GM19438 (cell line): ENCODE data around the gene TMX1.
"Not testable (repeated sequence)": the region's sequence is repeated elsewhere in the genome, so short reads cannot be mapped to it uniquely, and the experiment has no call there.

Experiments
- ATAC-seq: cut with Tn5 transposase; IDR thresholded peaks from one replicate; pipeline ENCODE4 v1.9.1; 2021; ENCODE audit warnings: low read depth; ENCODE audit not compliant: unreplicated experiment

The TMX1 gene, protein sequence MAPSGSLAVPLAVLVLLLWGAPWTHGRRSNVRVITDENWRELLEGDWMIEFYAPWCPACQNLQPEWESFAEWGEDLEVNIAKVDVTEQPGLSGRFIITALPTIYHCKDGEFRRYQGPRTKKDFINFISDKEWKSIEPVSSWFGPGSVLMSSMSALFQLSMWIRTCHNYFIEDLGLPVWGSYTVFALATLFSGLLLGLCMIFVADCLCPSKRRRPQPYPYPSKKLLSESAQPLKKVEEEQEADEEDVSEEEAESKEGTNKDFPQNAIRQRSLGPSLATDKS

GRCh38 chr14:51239813-51240803 lies at the start of gene TMX1:
TSS of gene TMX1 (plus strand) at chr14:51240247. CDS start at chr14:51240293, 46 bp downstream.
- ATAC-seq: peak; percentile 82

DNA sequence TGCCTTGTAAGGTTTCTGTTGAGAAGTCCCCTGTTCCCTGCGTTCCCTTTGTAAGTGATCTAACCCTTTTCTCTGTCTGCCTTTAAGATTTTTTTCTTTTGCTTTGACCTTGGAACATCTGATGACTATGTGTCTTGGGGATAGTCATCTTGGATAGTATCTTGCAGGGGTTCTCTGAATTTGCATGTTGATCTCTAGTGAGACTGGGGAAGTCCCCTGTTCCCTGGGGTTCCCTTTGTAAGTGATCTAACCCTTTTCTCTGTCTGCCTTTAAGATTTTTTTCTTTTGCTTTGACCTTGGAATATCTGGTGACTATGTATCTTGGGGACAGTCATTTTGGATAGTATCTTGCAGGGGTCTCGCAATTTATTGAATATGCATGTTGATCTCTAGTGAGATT lies 38.2 kb upstream of the TMX1 start:
- no peak for ATAC-seq

- ATAC-seq: peak; percentile 53
Observed at GRCh38 chr14:51202914-51203665, 37.0 kb upstream of the TMX1 start.

- no peak for ATAC-seq
Observed at GRCh38 chr14:51203881-51204280, 36.2 kb upstream of the TMX1 start.

- no peak for ATAC-seq
Observed at GRCh38 chr14:51205486-51205885, 34.6 kb upstream of the TMX1 start.

DNA sequence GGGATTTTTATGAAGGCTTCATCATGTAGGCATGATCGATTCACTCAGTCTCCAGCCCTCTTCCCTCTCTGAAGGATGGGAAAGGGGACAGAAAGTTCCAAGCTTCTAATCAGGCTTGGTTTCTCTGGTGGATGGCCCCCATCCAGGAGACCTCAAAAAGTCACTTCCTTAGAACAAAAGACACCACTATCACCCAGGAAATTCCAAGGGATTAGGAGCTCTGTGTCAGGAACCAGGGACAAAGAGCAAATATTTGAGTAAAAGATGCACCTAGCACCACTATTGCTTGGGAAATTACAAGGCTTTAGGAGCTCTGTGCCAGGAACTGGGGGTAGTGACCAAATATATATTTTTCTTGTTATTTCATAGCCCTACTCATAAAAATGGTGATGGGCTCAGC lies 33.6 kb upstream of the TMX1 start:
- no peak for ATAC-seq

- no peak for ATAC-seq
Observed at GRCh38 chr14:51207621-51208020, 32.4 kb upstream of the TMX1 start.

- no peak for ATAC-seq
Observed at GRCh38 chr14:51208982-51209381, 31.1 kb upstream of the TMX1 start.

- no peak for ATAC-seq
Observed at GRCh38 chr14:51209457-51209856, 30.6 kb upstream of the TMX1 start.

DNA sequence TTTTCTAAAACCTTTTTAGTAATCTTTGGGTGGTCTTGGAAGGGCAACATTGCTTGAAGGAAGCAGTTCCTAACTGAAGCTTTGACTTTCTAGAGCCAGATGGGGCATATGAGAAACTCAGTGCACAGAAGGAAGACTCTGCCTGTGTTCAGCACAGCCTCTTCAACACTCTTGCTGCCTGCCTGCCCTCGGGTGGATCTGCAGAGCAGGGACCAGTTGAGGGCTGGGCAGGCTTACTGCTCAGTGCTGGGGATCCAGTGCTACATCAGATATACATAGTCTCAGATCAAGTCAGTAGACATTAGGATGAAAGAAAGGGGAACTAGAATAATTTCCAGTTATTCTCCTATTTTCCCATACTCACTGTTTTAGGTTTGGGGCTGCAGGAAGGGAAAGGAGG lies 29.5 kb upstream of the TMX1 start:
- no peak for ATAC-seq

- no peak for ATAC-seq
Observed at GRCh38 chr14:51211149-51211548, 28.9 kb upstream of the TMX1 start.

DNA sequence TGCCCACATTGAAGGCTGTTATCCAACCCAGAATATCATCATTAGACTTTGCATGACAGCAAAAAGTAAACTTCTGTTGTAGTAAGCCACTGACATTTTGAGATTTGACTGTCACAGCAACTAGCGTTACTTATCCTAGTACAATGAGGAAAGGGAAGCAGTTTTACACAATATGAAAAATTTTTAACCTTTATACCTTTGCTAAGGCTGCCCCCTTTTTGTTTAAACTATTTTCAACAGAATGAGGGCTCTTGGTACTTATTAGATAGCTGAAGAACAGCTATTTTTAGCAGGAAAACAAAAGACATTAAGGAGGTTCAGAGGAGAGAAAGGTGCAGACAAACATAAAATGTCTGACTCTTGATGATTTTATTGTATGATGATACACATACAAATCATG lies 23.4 kb upstream of the TMX1 start:
- ATAC-seq: no peak

DNA sequence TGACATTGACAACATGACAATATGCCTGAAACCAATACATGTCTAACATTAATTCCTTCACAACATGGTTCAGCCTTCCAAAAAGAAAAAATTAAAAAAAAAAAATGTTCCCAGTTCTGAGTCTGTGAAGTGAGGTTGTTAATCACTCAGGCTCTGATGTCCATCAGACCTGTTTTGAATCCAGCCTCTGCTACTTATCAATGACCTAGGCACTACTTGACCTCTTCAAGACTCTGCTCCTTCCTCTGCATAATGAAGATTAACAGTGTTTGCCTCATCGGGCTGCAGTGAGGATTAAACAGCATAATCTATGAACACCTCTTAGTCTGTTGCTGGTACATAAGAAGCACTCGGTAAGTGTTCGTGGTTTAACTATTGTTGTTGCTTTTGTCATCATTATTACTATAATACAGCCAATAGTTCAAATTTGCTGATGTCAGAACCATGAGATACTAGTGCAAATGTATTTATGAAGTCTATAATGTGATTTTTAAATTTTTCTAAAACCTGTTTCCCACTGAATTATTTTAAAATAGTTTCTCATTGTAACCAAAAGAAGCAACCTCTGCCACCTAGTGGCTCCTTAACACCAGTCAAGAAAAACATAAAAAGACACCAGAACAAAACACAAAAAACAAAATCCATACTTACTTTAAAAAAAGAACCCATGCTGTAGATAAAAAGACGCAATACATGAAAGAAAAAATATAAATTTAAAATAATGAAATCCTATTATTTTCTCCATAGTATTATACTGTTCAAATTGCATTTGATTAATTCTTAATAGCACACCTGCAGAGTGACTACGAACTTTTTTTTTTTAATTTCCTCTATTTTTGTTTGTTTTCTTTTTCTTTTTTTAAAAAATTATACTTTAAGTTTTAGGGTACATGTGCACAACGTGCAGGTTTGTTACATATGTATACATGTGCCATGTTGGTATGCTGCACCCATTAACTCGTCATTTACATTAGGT lies 20.3 kb upstream of the TMX1 start:
- ATAC-seq: no peak

DNA sequence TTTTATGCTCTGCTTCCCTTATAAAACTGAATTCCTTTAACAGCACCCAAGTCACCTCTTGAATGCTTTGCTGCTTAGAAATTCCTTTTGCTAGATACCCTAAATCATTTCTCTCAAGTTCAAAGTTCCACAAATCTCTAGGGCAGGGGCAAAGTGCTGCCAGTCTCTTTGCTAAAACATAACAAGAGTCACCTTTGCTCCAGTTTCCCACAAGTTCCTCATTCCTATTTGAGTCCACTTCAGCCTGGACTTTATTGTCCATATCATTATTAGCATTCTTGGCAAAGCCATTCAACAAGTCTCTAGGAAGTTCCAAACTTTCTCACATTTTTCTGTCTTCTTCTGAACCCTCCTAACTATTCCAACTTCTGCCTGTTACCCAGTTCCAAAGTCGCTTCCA lies 16.6 kb upstream of the TMX1 start:
- ATAC-seq: not testable (repeated sequence)

GRCh38 chr14:51224551-51224950 lies 15.5 kb upstream of the TMX1 start:
- ATAC-seq: no peak

GRCh38 chr14:51225751-51226150 lies 14.3 kb upstream of the TMX1 start:
- ATAC-seq: no peak

DNA sequence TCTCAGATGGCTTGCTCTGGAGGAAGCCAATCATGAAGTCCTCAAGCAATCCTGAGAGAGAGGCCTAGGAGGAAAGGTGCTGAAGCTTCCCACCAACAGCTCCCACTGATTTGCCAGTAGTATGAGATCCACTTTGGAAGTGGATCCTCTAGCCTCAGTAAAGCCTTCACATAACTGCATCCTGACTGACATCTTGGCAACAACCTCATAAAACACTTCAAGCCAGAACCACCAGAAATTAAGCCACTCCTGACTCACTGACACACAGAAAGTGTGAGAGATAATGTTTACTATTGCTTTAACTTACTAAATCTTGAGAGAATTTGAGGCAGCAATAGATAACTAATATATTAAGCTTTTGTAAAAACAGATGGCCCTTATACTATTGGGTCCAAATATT lies 11.7 kb upstream of the TMX1 start:
- ATAC-seq: no peak

GRCh38 chr14:51228890-51229289 lies 11.2 kb upstream of the TMX1 start:
- no peak for ATAC-seq

DNA sequence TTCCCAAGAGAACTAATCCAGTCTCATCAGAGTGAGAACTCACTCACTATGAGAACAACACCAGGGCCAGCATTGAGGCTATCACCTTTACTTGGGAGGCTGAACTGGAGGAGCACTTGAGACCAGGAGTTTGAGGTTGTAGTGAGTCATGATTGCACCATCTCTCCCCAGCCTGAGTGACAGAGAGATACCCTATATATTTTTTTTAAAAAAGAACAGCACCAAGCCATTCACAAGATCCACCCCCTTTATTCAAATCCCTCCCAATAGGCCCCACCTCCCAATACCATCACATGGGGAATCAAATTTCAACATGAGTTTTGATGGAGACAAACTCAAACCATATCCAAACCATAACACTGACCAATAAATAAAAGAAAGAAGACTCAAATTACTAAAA lies 3.7 kb upstream of the TMX1 start:
- no peak for ATAC-seq
